Measurements from ENCODE around the gene LINGO3.

DNA sequence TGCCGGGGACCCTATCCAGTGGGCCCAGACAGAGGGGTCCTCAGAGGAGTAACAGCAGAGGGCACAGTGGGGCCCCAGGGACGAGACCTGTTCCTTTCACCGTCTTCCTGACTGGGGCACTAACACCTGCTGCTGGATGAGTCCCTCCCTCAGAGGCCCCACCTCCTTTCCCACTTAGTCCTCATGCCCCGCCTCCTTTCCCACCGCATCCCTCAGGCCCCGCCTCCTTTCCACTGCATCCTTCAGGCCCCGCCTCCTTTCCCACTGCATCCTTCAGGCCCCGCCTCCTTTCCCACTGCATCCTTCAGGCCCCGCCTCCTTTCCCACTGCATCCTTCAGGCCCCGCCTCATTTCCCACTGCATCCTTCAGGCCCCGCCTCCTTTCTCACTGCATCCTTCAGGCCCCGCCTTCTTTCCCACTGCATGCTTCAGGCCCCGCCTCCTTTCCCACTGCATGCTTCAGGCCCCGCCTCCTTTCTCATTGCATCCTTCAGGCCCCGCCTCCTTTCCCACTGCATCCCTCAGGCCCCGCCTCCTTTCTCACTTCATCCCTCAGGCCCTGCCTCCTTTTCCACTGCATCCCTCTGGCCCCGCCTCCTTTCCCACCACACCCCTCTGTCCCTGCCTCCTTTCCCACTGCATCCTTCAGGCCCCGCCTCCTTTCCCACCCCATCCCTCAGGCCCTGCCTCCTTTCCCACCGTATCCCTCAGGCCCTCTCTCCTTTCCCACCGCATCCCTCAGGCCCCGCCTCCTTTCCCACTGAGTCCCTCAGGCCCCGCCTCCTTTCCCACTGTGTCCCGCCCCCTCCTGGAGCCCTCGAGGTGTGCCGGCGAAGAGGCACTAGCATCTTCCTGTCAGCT is 27.3 kb upstream of the LINGO3 start:
- TF ChIP-seq, protein P1, sequence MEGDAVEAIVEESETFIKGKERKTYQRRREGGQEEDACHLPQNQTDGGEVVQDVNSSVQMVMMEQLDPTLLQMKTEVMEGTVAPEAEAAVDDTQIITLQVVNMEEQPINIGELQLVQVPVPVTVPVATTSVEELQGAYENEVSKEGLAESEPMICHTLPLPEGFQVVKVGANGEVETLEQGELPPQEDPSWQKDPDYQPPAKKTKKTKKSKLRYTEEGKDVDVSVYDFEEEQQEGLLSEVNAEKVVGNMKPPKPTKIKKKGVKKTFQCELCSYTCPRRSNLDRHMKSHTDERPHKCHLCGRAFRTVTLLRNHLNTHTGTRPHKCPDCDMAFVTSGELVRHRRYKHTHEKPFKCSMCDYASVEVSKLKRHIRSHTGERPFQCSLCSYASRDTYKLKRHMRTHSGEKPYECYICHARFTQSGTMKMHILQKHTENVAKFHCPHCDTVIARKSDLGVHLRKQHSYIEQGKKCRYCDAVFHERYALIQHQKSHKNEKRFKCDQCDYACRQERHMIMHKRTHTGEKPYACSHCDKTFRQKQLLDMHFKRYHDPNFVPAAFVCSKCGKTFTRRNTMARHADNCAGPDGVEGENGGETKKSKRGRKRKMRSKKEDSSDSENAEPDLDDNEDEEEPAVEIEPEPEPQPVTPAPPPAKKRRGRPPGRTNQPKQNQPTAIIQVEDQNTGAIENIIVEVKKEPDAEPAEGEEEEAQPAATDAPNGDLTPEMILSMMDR (conservative IDR thresholded peaks at IDR 0.05; ENCODE audit: low read depth in 2 of 2): no peak
- TF ChIP-seq POLR2AphosphoS5 (IDR thresholded peaks at IDR 0.05; ENCODE audit: low read depth): no peak
- no peak for TF ChIP-seq EZH2 (IDR thresholded peaks at IDR 0.05; ENCODE audit: low read depth, unreplicated experiment)
- no peak for TF ChIP-seq EZH2phosphoT487 (IDR thresholded peaks at IDR 0.05; ENCODE audit: unreplicated experiment)
- no peak for TF ChIP-seq CREB1 (CRISPR knock-in tag; IDR thresholded peaks at IDR 0.05; ENCODE audit: low read depth)
- no peak for TF ChIP-seq REST (IDR thresholded peaks at IDR 0.05; ENCODE audit: unreplicated experiment)

Data from GM23338 (cell line).